ENCODE data around the gene SPDYE5. TPM values are rescaled to one million over a fixed set of nuclear protein-coding genes. Genes with fewer than 3 reads are reported as not detected.

Gene SPDYE5
- total and polyA plus RNA-seq, 2 of the 4 experiments (the other 2 are of a cell fraction) = not detected

Small RNAs within 50 kb of the gene (microRNA-seq; reads per million reads assigned to microRNA genes)
- gene AC211429.1 (ENCODE audit: insufficient read depth, insufficient read length) = not detected
- gene RF00019 (ENCODE audit: insufficient read depth, insufficient read length) = not detected

Small RNAs within 50 kb of the gene (small RNA-seq; reads per million reads assigned to genes)
- 0 reads per million in 5 experiments for gene AC211429.1
- 0 reads per million in 5 experiments for gene RF00019

Other genes with a start within 250 kb of the SPDYE5 start
- gene TRIM73, start 96.7 kb upstream of the SPDYE5 start, total RNA-seq (2012; rRNA removed) = 0.18 and 0.28 TPM in 2 replicates
- gene TRIM73, start 96.7 kb upstream of the SPDYE5 start, polyA plus RNA-seq (2012; rRNA removed) = 0.72 and 0.84 TPM in 2 replicates
- gene POM121C, start 6.0 kb upstream of the SPDYE5 start, total RNA-seq (2012; rRNA removed) = 6.1 and 7.8 TPM in 2 replicates
- gene POM121C, start 6.0 kb upstream of the SPDYE5 start, polyA plus RNA-seq (2012; rRNA removed) = 18.3 and 20.4 TPM in 2 replicates
- 10.0 and 11.1 TPM in 2 replicates for gene HIP1, start 246.6 kb downstream of the SPDYE5 start, total RNA-seq (2012; rRNA removed)
- 6.5 and 6.8 TPM in 2 replicates for gene HIP1, start 246.6 kb downstream of the SPDYE5 start, polyA plus RNA-seq (2012; rRNA removed)